GM19328 (cell line): ENCODE data around the gene NCAPD2.

Experiments
- ATAC-seq: cut with Tn5 transposase; IDR thresholded peaks from one replicate; pipeline ENCODE4 v1.9.1; 2021; ENCODE audit warnings: mild to moderate bottlenecking, moderate library complexity; ENCODE audit not compliant: unreplicated experiment

The NCAPD2 gene

GRCh38 chr12:6562881-6563280 is 69.0 kb downstream of the NCAPD2 start:
- no peak for ATAC-seq

DNA sequence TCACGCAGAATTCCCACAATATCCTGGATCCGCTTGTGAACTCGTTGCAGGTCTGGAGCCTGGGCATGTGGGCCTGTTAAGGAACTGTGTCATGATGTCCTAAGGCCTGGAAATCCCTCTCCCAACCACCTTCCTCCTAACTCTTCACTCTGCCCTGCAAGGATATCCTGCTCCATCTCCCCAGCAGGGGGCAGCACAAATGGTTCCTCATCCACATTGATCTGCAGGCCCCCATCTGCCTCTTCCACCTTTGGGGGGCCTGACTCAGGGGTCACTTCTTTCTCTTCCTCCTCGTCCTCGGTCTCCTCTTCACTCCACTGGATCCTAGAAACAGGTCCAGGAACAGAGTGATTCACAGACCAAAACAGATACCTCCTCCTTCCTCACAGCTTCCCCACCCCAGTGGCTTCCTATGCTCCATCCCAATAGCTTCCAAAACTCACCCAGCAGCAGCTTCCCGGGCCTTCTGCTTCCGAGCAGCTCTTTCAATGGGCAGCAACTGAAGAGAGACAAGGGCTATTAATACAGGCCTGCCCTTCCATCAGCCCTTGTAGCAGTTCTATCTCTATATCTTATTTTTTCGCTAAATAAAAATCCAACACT is 69.6 kb downstream of the NCAPD2 start:
- no peak for ATAC-seq

GRCh38 chr12:6567112-6567670 is 73.3 kb downstream of the NCAPD2 start:
- no peak for ATAC-seq

GRCh38 chr12:6569312-6569711 is 75.4 kb downstream of the NCAPD2 start:
- no peak for ATAC-seq

GRCh38 chr12:6569786-6570185 is 75.9 kb downstream of the NCAPD2 start:
- ATAC-seq = no peak

GRCh38 chr12:6570264-6570887 is 76.5 kb downstream of the NCAPD2 start:
- no peak for ATAC-seq

GRCh38 chr12:6573001-6573400 is 79.1 kb downstream of the NCAPD2 start:
- no peak for ATAC-seq

- ATAC-seq = no peak
Measured at GRCh38 chr12:6574576-6575295, 80.8 kb downstream of the NCAPD2 start.

GRCh38 chr12:6575648-6576047 is 81.7 kb downstream of the NCAPD2 start:
- ATAC-seq = no peak
